NCI-H774 (cell line): Measurements from ENCODE around the gene TMSB15B.
A peak's percentile ranks its signal among the peaks of the same experiment; 100 is the strongest.
"Not testable (repeated sequence)": the region's sequence is repeated elsewhere in the genome, so short reads cannot be mapped to it uniquely, and the experiment has no call there.

Source experiments
- DNase-seq: peaks from one replicate; lab custom pipeline; 2025; lab: John Stamatoyannopoulos, UW

TMSB15B gene

DNA sequence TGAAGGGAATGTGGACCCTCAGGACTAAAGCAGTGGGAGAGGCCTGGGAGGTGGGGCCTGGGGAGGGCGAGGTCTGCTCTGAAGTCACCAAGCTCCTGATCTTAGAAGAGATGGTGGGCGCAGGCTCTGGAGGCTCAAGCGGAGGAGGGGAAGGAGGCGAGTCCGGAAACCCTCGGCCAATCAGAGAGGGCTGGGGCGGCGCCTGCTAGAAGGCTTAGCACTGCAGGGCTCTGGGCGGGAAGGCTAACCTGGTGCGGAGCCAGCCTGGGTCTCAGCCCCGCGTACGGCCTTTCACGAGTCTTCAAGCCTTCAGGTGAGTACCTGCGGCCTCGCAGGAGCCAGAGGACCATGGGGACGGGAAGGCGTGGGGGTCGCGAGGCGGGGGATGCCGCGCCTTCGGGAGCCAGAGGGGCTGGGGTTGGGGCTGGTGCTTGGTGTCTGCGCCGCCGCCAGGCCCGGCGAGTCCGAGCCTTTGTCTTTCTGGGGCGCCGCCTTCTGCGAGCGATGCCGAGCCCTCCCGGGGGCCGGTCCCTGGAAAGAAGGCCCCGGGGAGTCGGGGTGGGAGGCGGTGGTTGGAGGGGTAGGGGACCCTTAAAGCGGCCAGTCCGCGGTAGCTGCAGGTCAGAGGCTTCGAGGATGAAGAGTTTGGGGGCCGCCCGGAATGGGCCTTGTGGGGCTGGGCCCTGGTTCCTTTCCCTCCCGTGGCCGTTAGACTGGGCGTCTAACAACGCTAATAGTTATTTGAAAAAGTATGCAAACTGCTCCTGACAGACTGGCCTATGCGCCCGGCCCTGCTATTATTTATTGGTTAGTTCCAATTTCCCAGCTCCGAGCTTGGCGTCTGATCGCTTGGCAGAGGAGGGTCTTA, at the start of gene TMSB15B:
TMSB15B (plus strand) TSS at position 217 of the 868 bp plus-strand sequence.
- DNase-seq, result not testable (repeated sequence)

DNA sequence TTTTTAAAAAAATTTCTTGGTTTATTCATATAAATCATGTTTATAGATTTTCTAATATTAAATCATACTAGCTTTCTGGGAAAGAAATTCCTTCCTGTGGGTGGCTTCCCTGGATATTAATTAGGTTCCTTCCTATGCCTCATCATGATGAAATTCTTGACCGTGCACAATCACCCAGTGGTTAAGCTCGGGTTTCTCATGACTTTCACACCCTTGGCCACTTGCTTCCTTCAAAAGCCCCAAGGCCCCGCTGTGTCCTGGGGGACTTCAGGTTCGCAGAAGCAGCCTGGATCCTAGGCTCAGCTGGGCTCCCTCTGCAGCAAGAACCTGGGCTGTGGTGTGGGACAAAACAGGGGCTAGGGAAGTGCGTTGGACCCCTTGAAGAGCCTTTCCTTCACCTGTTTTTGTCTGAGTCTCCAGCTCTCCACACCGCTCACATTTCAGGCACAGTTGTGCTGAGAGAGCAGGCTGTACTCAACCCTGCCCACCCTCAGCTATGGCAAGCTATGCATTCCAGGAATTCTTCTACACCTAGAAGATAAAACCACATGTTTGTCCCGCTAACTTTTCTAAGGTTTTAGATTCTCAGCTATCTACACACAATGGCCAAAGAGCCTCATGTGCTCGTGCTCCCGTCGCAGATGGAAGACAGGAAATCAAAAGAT, 48.9 kb upstream of the TMSB15B start:
- no peak for DNase-seq

DNA sequence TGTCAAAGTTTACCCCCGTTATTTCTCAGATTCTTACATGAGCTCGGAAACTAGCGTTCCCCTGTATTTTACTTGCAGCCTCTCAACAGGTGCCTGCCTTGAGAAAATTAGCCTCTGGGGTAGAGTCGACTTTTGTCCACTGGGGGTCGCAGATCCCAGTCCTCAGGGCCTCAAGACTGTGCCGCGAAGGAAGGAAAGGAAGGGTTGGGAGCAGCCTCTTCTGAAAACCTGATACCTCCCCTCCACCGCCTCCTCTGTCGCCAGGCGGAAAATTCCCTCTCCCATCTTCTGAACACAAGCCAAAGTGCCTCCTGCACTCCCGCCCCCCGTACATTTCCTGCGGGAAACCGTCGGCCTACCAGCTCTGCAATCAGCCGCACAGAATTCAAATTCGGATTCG, 44.4 kb upstream of the TMSB15B start:
- no peak for DNase-seq

DNA sequence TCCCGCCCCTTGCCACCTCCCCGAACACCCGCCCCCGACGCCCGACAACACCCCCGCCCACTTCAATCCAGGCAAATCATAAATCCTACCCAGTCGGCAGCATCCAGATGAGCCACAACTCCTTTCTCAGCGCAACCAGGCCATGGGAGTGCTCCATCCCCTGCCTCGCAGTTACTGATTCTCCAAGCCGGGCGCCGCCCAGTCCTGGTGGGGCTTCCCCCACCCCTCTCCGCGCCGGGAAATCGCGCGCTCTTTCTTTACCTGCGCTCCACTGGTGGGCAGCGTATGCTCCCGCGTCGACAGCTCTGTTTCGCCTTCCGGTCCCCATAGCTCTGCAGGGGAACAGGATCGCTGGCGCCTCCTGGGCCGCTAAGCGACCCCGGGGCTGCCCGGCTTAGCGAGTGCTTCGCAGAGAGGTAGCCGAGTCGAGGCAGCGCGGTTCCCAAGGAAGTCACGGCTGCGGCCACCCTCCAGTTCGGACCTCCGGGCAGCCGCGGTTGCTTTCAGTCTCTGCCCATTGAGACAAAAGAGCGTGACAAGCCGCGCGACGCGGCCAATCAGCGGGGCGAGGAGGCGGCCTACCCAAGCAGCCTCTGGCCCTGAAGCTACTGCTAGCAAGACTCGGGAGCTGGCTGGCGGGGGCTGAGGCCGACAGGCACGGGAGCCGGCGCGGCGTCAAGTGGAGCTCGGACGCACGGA, 43.7 kb upstream of the TMSB15B start:
- peak; percentile 53 for DNase-seq

DNA sequence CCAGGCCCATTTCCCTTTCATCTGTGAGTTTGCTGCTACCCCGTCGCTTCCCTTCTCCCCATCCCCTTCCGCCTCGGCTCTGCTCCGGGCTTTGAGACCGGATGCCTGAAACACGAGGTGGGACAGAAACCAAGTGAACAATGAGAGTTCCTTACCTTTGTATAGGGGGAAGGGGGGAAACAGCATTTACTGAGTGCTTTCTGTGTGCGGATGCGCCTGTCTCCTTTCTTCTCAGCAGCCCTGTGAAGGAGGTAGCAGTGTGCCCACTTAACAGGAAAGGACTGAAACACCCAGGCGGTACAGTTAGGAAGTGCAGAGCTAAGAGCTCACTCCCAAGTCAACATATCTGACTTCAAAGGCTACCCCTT, 43.2 kb upstream of the TMSB15B start:
- DNase-seq, result no peak

DNA sequence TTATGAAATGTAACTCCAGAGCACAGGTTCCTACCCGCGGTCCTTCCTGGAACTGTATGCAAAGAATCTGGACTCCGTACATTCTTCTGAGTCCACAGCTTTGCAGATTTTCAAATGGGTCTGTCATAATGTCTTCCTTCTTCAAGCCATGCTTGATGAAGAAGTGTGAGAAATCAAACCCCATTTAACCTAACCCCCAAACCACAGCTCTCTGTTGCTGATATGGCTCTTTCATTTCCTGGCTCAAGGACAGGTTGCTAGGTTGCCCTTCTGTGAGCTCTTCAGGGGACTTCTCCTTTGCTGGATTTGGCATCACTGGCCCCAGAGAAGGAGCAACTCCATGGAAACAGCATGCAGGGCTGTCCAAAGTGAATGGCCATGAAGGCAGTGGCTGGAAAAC, 41.9 kb upstream of the TMSB15B start:
- DNase-seq, result not testable (repeated sequence)

DNA sequence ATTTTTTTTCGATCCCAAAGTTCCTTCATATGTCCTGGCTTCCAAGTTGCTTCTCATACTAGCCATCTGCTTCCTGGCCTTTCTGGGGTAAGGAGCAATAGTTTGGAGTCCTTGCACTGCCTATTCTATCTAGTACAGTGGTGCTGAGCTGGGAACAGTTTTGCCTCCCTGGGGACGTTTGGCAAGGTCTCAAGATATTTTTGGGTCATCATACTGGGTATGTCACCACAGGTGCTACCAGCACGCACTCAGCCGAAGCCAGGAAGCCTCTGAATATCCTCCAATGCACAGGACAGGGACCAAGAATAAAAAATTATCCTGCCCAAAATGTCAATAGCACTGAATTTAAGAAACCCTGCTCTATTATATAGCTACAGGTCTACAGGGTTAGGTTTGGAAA, 35.4 kb upstream of the TMSB15B start:
- DNase-seq, result no peak

DNA sequence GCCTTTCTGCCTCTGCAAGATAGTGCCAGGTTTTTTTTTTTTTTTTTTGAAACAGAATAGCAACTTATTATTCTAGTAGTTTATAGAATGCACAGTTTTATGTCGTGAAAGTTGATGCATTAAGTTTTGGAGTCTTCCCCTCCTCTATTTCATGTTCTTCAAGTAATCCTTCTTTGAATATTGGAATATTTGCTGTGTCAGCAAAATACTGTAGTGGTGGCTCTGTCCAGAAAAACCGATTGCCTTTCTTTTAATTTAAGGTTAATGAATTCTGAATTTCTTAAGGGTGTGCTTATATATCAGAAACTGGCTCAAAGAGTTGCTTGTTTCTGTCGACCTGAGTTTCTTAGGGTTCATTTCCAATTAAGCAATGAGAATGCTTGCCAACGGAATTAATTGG, 34.8 kb upstream of the TMSB15B start:
- no peak for DNase-seq

DNA sequence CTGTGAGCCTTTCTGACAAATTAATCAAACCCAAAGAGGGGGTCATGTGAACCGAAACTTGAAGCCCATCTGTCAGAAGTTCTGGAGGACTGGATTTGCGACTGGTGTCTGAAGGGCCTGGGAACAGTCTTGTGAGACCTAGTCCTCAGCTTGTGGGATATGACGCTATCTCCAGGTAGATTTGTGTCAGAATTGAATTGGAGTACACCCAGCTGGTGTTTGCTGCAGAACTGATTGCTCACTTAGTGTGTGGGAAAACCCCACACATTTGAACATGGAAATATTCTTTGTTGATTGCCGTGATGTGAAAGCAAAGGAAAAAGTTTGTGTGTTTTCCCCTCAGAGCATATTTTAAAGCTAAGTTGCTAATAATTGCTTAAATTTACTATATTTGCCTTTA, 30.3 kb upstream of the TMSB15B start:
- no peak for DNase-seq

DNA sequence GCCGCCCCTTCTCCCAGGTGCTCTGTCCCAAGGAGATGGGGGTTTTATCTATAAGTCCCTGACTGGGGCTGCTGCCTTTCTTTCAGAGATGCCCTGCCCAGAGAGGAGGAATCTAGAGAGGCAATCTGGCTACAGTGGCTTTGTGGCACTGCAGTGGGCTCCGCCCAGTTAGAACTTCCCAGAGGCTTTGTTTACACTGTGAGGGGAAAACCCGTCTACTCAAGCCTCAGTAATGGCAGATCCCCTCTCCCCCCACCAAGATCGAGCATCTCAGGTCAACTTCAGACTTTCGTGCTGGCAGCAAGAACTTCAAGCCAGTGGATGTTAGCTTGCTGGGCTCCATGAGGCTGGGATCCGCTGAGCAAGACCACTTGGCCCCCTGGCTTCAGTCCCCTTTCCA, 22.2 kb upstream of the TMSB15B start:
- not testable (repeated sequence) for DNase-seq

DNA sequence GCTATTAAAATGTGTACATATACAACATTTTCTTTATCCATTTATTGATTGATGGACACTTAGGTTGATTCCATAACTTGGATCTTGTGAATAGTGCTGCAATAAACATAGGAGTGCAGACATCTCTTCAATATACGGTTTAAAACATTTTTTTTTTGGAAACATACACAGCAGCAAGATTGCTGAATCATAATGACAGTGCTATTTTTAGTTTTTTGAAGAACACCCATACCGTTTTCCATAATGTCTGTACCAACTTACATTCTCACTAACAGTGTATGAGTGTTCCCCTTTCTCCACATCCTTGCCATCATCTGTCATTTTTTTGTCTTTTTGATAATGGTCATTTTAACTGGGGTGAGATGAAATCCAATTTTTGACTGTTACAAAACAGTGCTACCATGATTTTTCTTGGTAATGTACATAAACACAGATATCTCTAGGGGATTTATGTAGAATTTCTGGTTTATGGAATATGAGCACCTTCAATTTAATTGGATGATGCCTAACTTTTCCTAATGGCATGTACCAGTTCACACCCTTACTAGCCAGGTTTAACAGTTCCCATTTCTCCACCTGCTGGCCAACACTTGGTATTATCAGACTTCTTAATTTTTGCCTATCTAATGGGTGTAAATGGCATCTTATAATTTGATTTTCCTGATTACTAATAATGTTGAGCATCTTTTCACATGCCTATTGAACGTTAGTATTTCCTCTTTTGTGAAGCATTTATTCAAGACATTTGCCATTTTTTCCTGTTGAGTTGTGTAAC, 21.0 kb upstream of the TMSB15B start:
- no peak for DNase-seq

DNA sequence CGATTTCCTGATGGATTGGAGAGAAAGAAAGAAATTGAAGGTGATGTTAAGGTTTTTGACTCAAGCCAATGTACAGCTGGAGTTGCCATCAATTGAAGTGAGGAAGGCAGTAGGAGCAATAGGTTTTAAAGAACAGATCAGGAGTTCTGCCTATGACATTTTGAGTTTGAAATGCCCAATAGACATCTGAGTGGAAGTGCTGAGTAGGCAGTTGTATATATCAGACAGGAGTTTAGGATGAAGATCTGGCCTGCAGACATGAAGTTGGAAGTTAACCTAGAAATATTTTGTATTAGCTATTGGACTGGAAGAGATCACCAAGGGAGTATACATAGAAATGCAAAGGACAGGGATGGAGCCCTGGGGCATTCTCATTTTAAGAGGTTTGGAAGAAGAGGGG, 12.9 kb upstream of the TMSB15B start:
- DNase-seq, result no peak

DNA sequence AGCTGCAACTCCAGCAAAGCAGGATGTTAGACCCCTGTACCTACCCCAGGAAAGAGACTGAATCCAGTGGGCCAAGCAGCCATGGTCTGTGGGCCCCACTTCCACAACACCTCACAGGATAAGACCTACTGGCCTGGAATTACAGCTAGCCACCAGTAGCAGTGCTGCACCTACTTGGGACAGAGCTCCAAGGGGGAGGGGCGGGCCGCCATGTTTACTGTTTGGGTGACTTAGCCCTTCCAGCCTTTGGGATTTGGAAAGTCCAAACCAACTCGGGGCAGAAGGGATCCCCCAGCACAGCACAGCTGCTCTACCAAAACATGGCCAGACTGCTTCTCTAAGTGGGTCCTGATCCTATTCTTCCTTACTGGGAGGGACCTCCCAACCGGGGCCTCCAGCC, 9.1 kb upstream of the TMSB15B start:
- no peak for DNase-seq

DNA sequence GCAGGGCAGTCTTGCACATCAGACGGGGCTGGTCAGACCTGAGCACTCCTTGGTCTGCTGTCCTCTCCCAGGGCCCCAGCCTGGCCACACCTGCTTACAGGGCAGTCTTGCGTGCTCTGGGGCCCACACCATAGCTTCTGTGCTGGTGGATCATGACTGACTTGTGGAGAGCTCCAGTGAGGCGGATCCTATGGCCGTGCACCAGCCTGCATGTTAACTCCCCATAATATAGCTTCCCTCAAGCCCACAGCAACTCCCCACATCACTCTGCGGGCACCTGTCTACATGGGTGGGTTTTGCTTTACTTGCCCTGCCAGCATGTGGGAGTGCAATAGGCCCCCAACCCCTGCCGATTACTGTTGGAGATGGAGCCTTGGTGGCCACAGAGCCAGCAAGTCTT, 8.2 kb upstream of the TMSB15B start:
- no peak for DNase-seq

DNA sequence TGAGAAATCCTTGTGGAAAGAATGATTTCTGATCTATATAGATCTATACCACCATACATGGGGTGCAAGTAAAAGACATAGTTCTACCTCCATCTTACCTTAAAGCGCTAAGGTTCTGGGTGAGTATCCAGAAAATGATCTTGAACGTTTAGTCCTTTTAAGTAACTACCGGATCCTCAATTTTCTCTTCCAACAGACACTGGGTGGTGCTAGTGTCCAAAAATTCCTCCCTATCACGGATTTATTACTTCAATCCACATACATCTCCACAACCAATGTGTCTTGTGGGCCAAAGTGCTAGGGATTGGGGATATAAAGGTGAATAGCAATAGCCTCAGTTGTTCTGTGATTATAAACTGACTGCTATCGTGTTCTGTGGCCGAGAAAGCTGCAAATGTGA, 1.8 kb upstream of the TMSB15B start:
- not testable (repeated sequence) for DNase-seq

DNA sequence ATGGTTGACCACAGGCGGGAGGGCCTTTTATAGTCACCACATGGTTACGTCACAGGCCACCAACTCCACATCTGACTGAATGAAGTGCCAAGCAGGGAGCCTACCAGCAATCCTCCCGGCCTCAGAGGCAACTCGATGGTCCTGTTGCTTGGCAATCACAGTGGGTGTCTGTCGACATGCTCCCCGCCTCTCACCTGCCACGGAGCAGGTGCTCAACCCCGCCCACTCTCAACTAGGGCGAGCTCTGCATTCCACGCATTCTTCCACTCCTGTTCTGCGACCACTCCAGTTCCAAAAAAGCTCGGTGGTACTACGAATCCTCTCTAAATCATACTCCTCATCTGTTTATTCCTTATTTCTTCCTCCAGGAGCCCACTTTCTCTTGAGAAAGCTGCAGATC, 21.1 kb downstream of the TMSB15B start:
- DNase-seq, result not testable (repeated sequence)

DNA sequence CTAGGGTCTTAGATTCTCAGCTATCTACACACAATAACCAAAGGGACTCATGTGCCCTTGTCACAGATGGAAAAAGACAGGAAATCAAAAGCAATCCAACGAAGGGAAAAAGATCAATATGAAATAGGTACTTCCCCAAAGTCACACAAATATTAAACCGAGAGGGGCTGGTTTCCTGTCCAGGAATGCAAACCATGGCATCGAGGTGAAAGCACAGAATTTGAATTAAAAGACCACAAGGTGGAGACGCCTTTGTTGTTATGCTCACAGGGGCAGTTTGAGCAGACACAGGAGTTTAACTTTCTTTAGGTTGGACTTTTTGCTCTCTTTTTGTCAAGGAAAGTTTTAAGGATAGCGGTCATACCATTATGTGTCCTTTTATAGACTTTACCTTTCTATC, 36.8 kb downstream of the TMSB15B start:
- DNase-seq, result no peak

DNA sequence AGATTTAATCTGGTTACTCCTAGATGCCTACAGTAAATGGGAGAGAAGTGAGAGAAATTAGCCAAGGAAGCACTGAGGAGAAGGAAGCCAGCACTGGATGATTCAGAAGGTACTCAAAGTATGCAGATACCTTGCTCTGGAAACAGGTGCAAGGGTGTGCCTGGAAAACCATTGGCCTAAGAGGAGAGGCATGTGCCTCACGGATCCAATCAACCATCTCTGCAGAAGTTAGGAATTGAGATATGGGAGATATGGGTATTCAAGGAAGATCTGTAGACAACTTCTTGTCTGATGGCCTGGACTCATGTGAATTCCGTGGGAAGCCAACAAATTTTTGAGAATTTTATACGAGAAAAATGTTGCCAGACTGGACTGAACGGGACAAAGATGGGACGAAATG, 46.4 kb downstream of the TMSB15B start:
- DNase-seq, result no peak

DNA sequence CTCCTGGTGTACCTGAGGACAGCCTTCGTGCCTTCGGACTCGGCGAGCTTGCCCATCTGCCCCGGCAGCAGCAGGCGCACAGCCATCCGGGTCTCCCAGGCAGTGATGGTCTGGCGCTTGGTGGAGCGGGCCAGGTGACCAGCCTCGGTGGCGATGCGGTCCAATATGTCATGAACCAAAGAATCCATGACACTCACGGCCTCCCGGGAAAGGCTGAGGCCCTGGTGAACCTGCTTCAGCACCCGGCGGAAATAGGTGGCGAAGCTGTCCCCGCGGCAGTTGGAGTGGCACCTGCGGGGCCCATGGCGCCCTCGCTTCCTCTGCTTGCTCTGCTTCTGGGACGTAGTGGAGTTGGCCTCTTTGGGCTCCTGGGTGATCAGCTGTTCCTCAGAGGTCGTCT, 50.7 kb downstream of the TMSB15B start:
- DNase-seq, result no peak

DNA sequence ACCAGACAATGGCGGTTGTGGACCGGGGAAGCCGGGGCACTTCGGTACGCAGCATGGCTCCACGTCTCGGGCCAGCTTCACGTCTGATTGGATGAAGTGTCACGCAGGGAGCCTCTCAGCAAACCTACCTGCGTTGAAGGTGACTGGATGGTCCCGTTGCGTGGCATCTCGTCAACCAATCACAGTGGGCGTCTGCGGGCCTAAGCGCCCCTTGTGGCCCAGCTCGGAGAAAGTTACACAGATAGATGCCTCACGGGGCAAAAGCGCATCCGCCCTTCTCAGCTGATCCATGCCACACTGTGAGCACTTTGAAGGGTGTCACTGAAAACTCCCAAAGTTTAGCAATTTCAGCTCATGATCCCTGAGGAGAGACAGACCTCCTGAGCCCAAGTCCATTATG, 51.2 kb downstream of the TMSB15B start, which contains the start of gene H2BW1:
H2BW1 (minus strand) TSS at position 103 of the 400 bp plus-strand sequence. CDS start 132 bp downstream, outside the sequence.
- DNase-seq, result no peak

DNA sequence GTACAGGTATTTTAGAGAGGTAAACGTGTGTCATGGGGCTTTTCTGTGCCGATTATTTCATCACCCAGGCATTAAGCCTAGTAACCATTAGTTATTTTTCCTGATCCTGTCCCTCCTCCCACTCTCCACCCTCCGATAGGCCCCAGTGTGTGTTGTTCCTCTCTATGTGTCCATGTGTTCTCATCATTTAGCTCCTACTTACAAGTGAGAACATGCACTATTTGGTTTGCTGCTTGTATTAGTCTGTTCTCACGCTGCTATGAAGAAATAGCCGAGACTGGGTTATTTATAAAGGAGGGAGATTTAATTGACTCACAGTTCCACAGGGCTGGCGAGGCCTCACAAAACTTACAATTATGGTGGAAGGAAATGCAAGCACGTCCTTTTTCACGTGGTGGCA, 53.1 kb downstream of the TMSB15B start:
- DNase-seq, result not testable (repeated sequence)
